A673 (cell line): Measurements from ENCODE around the gene PHLDA3. TPM values are rescaled to one million over a fixed set of nuclear protein-coding genes. Genes with fewer than 3 reads are reported as not detected.

Source experiments
- BruUV-seq: library from RNA; stranded (reverse); fragments of 400-500 nt; replicated peaks from 2 replicates; lab custom pipeline; 2021; lab: Mats Ljungman, UMichigan
- CTCF ChIA-PET: fragments of 300-600 bp; sonication (Branson Sonifier 250); formaldehyde crosslinking; loops from one replicate; lab custom pipeline; 2022; ENCODE audit warnings: antibody characterized with exemption; lab: Charles Lee
- POLR2A ChIA-PET: fragments of 300-600 bp; sonication (Branson Sonifier 250); formaldehyde crosslinking; loops from one replicate; lab custom pipeline; 2022; ENCODE audit warnings: antibody characterized with exemption; ENCODE audit not compliant: low non-redundant PET; lab: Charles Lee
- DNase-seq: peaks from one replicate; pipeline ENCODE4 v3.0.0-alpha.2; 2015; ENCODE audit warnings: low spot score
- H3K27ac ChIP-seq: fragments of 200-600 bp; sonication (generic); 2 replicates; pipeline ENCODE4 v1.5.1; 2016; ENCODE audit warnings: mixed run types, low read depth, mild to moderate bottlenecking, mixed read lengths, antibody characterized with exemption, low read length; ENCODE audit not compliant: poor library complexity, severe bottlenecking
- H3K27me3 ChIP-seq: fragments of 200-600 bp; sonication (generic); replicated peaks from 2 replicates; pipeline ENCODE4 v1.6.1; 2017; ENCODE audit warnings: mixed run types, low read depth, mild to moderate bottlenecking, mixed read lengths, antibody characterized with exemption, low read length; ENCODE audit not compliant: insufficient read depth, poor library complexity
- H3K36me3 ChIP-seq: fragments of 200-600 bp; sonication (generic); 2 replicates; pipeline ENCODE4 v1.6.1; 2016; ENCODE audit warnings: mixed run types, mild to moderate bottlenecking, mixed read lengths, antibody characterized with exemption, low read length; ENCODE audit not compliant: insufficient read depth, poor library complexity, severe bottlenecking
- H3K4me1 ChIP-seq: fragments of 200-600 bp; sonication (generic); 2 replicates; pipeline ENCODE4 v1.6.1; 2017; ENCODE audit warnings: mixed run types, mild to moderate bottlenecking, mixed read lengths, antibody characterized with exemption, low read length; ENCODE audit not compliant: insufficient read depth, poor library complexity, severe bottlenecking
- H3K4me3 ChIP-seq: fragments of 200-600 bp; sonication (generic); 2 replicates; pipeline ENCODE4 v1.5.1; 2016; ENCODE audit warnings: low read depth, mixed run types, mild to moderate bottlenecking, mixed read lengths, low read length; ENCODE audit not compliant: poor library complexity, severe bottlenecking
- H3K9me3 ChIP-seq: fragments of 200-600 bp; sonication (generic); 2 replicates; pipeline ENCODE4 v1.6.1; 2016; ENCODE audit warnings: mixed run types, low read depth, mild to moderate bottlenecking, mixed read lengths, antibody characterized with exemption, low read length; ENCODE audit not compliant: poor library complexity, severe bottlenecking
- CTCF ChIP-seq: fragments of 300-800, 200-600 bp; sonication (generic); conservative IDR thresholded peaks from 2 replicates; pipeline ENCODE4 v1.5.1; 2017; ENCODE audit warnings: low read depth, mild to moderate bottlenecking, antibody characterized with exemption, low read length, moderate library complexity, mixed read lengths
- EZH2 ChIP-seq: fragments of 200-600 bp; sonication (generic); IDR thresholded peaks from 2 replicates; pipeline ENCODE4 v1.6.1; 2017; ENCODE audit warnings: borderline replicate concordance, low read depth, mild to moderate bottlenecking, mixed read lengths, antibody characterized with exemption, low read length; ENCODE audit not compliant: poor library complexity, severe bottlenecking
- intact Hi-C: fragments of 100-400 bp; cut with micrococcal nuclease; formaldehyde crosslinking; loops from one replicate; pipeline ENCODE4 v1.10.0; 2022; ENCODE audit not compliant: unreplicated experiment
- total RNA-seq: library from RNA; stranded (reverse); gene quantifications from 2 replicates; pipeline ENCODE4 v1.2.3, GENCODE V29; 2021

Gene PHLDA3
- total RNA-seq, 1 experiment from 2014 or later = 24.1 TPM

- CTCF ChIA-PET = no interaction called here
- H3K27ac ChIP-seq = peak overlapping the region; percentile 94
- no peak for DNase-seq
- peaks cover 4% of the 10 kb centered on the region for H3K36me3 ChIP-seq
- TF ChIP-seq EZH2 (no peak), CTCF (no peak)
- no peaks in the 10 kb centered on the region for H3K27me3 ChIP-seq
- intact Hi-C loops = no loop called here
- H3K4me1 ChIP-seq = peaks cover 56% of the 10 kb centered on the region
- POLR2A ChIA-PET = interaction anchor here (0.7 kb wide), 1 partner anchor 20 kb away, joined by 3 read pairs; no protein-coding TSS in a partner anchor
- H3K9me3 ChIP-seq = no peaks in the 10 kb centered on the region
- BruUV-seq = TSS peak; percentile 28
- H3K4me3 ChIP-seq = peak overlapping the region; percentile 81
Observed at GRCh38 chr1:201506092-201506491, 37.1 kb upstream of the PHLDA3 start.

GRCh38 chr1:201505503-201505890, 36.5 kb upstream of the PHLDA3 start:
- Histone ChIP-seq H3K9me3 (no peaks in the 10 kb centered on the region), H3K36me3 (peaks cover 4% of the 10 kb centered on the region), H3K27me3 (no peaks in the 10 kb centered on the region), H3K27ac (peak overlapping the region; percentile 94), H3K4me3 (peak overlapping the region; percentile 81), H3K4me1 (peaks cover 59% of the 10 kb centered on the region)
- POLR2A ChIA-PET = interaction anchor here (0.7 kb wide), 1 partner anchor 20 kb away, joined by 3 read pairs; no protein-coding TSS in a partner anchor
- DNase-seq = peak; percentile 91
- CTCF ChIA-PET = interaction anchor here (0.7 kb wide), 1 partner anchor 58 kb away, joined by 3 read pairs; no protein-coding TSS in a partner anchor
- TF ChIP-seq EZH2 (no peak), CTCF (no peak)
- no TSS peak for BruUV-seq
- intact Hi-C loops = no loop called here

GRCh38 chr1:201504799-201505502, 36.0 kb upstream of the PHLDA3 start:
- ChIA-PET CTCF (interaction anchor here (0.7 to 4.5 kb wide), 2 partner anchors 7 to 57 kb away, joined by 3 to 37 read pairs; no protein-coding TSS in a partner anchor), POLR2A (no interaction called here)
- Histone ChIP-seq H3K27ac (peak overlapping the region; percentile 94), H3K36me3 (peaks cover 9% of the 10 kb centered on the region), H3K4me3 (peak overlapping the region; percentile 81), H3K27me3 (no peaks in the 10 kb centered on the region), H3K4me1 (peaks cover 64% of the 10 kb centered on the region), H3K9me3 (no peaks in the 10 kb centered on the region)
- DNase-seq = no peak
- TF ChIP-seq CTCF (no peak), EZH2 (no peak)
- BruUV-seq = no TSS peak
- intact Hi-C loops = no loop called here
